HG03103 (cell line): ENCODE measurements around the gene PAFAH2.
"Not testable (repeated sequence)": the region's sequence is repeated elsewhere in the genome, so short reads cannot be mapped to it uniquely, and the experiment has no call there.

Experiments used
- ATAC-seq: cut with Tn5 transposase; IDR thresholded peaks from one replicate; pipeline ENCODE4 v1.9.1; 2021; ENCODE audit warnings: low read depth; ENCODE audit not compliant: unreplicated experiment

Gene PAFAH2

GRCh38 chr1:25989440-25990234 is 8.2 kb downstream of the PAFAH2 start:
- no peak for ATAC-seq

- no peak for ATAC-seq
Observed at GRCh38 chr1:25987951-25988350, 9.9 kb downstream of the PAFAH2 start.

GRCh38 chr1:25986773-25987172 is 11.1 kb downstream of the PAFAH2 start:
- not testable (repeated sequence) for ATAC-seq

- ATAC-seq, result no peak
Observed at GRCh38 chr1:25985670-25986069, 12.2 kb downstream of the PAFAH2 start.

- ATAC-seq, result no peak
Observed at GRCh38 chr1:25985171-25985570, 12.7 kb downstream of the PAFAH2 start.

- no peak for ATAC-seq
Observed at GRCh38 chr1:25979210-25979609, 18.7 kb downstream of the PAFAH2 start.

- no peak for ATAC-seq
Observed at GRCh38 chr1:25978403-25978802, 19.5 kb downstream of the PAFAH2 start.

GRCh38 chr1:25977801-25978200 is 20.1 kb downstream of the PAFAH2 start:
- ATAC-seq, result no peak

- no peak for ATAC-seq
Observed at GRCh38 chr1:25973610-25974321, 24.1 kb downstream of the PAFAH2 start.

GRCh38 chr1:25971811-25972180 is 26.1 kb downstream of the PAFAH2 start:
- no peak for ATAC-seq

- no peak for ATAC-seq
Observed at GRCh38 chr1:25971066-25971810, 26.6 kb downstream of the PAFAH2 start.

- no peak for ATAC-seq
Observed at GRCh38 chr1:25967308-25967707, 30.6 kb downstream of the PAFAH2 start.

GRCh38 chr1:25959611-25960010 is 38.3 kb downstream of the PAFAH2 start:
- no peak for ATAC-seq

- no peak for ATAC-seq
Observed at GRCh38 chr1:25958465-25958864, 39.4 kb downstream of the PAFAH2 start.

GRCh38 chr1:25955553-25955952 is 42.3 kb downstream of the PAFAH2 start:
- no peak for ATAC-seq

- ATAC-seq, result no peak
Observed at GRCh38 chr1:25954282-25954938, 43.5 kb downstream of the PAFAH2 start.

- no peak for ATAC-seq
Observed at GRCh38 chr1:25952841-25953401, 44.9 kb downstream of the PAFAH2 start.

GRCh38 chr1:25948641-25949040 is 49.2 kb downstream of the PAFAH2 start:
- no peak for ATAC-seq

- no peak for ATAC-seq
Observed at GRCh38 chr1:25947027-25947426, 50.8 kb downstream of the PAFAH2 start.

GRCh38 chr1:25945761-25946160 is 52.1 kb downstream of the PAFAH2 start:
- no peak for ATAC-seq

GRCh38 chr1:25944986-25945385 is 52.9 kb downstream of the PAFAH2 start:
- ATAC-seq, result no peak
